ENCODE measurements around the gene PABPN1L. TPM values are rescaled to one million over a fixed set of nuclear protein-coding genes. Genes with fewer than 3 reads are reported as not detected.
"Not testable (repeated sequence)": the region's sequence is repeated elsewhere in the genome, so short reads cannot be mapped to it uniquely, and the experiment has no call there.

PABPN1L gene
- total RNA-seq, 1 donor from 2014 or later: not detected

GRCh38 chr16:88901718-88902337, 35.4 kb upstream of the PABPN1L start:
- intact Hi-C loops (cut with micrococcal nuclease): no loop called here

GRCh38 chr16:88900662-88901052, 34.2 kb upstream of the PABPN1L start:
- intact Hi-C loops (cut with micrococcal nuclease): no loop called here

- intact Hi-C loops (cut with micrococcal nuclease): no loop called here
Measured at GRCh38 chr16:88899901-88900661, 33.6 kb upstream of the PABPN1L start.

GRCh38 chr16:88897696-88898425, 31.4 kb upstream of the PABPN1L start:
- intact Hi-C loops (cut with micrococcal nuclease): no loop called here

GRCh38 chr16:88896238-88897070, 30.0 kb upstream of the PABPN1L start:
- intact Hi-C loops (cut with micrococcal nuclease): no loop called here

GRCh38 chr16:88895335-88895734, 28.9 kb upstream of the PABPN1L start:
- intact Hi-C loops (cut with micrococcal nuclease): no loop called here

GRCh38 chr16:88894681-88895300, 28.3 kb upstream of the PABPN1L start:
- intact Hi-C loops (cut with micrococcal nuclease): no loop called here

GRCh38 chr16:88894266-88894665, 27.8 kb upstream of the PABPN1L start:
- intact Hi-C loops (cut with micrococcal nuclease): not testable (repeated sequence)

GRCh38 chr16:88893127-88893968, 26.9 kb upstream of the PABPN1L start:
- intact Hi-C loops (cut with micrococcal nuclease): no loop called here

GRCh38 chr16:88892065-88892464, 25.6 kb upstream of the PABPN1L start:
- intact Hi-C loops (cut with micrococcal nuclease): no loop called here

GRCh38 chr16:88891083-88891482, 24.6 kb upstream of the PABPN1L start:
- intact Hi-C loops (cut with micrococcal nuclease): no loop called here

- intact Hi-C loops (cut with micrococcal nuclease): not testable (repeated sequence)
Measured at GRCh38 chr16:88889702-88890352, 23.4 kb upstream of the PABPN1L start.

GRCh38 chr16:88888461-88889387, 22.3 kb upstream of the PABPN1L start:
- intact Hi-C loops (cut with micrococcal nuclease): no loop called here

GRCh38 chr16:88888057-88888456, 21.6 kb upstream of the PABPN1L start:
- intact Hi-C loops (cut with micrococcal nuclease): no loop called here

- intact Hi-C loops (cut with micrococcal nuclease): no loop called here
Measured at GRCh38 chr16:88886845-88887521, 20.5 kb upstream of the PABPN1L start.

GRCh38 chr16:88886420-88886844, 20.0 kb upstream of the PABPN1L start:
- intact Hi-C loops (cut with micrococcal nuclease): no loop called here

- intact Hi-C loops (cut with micrococcal nuclease): no loop called here
Measured at GRCh38 chr16:88885693-88886280, 19.3 kb upstream of the PABPN1L start.

All from T-helper 2 cell treated with Interferon-gamma antibody and Interleukin-4, amounts not matched to agents 100 ng/mL and 5 ng/mL, for 36 hours (primary cell).